Stimulated activated CD8-positive, alpha-beta memory T cell treated with anti-CD3 and anti-CD28 coated beads, Interleukin-15, amount 100 ng/mL, for 4 hours (primary cell): ENCODE measurements around the gene PAX5.
"Not testable (repeated sequence)": the region's sequence is repeated elsewhere in the genome, so short reads cannot be mapped to it uniquely, and the experiment has no call there.

ENCODE experiments used
- DNase-seq, 2 donors: peaks; one replicate each; pipeline ENCODE4 v3.0.0-alpha.2; 2020; ENCODE audit warnings: low read depth in 2 of 2

PAX5 gene

GRCh38 chr9:37033682-37034304 is at the start of gene PAX5:
PAX5 (minus strand) TSS chr9:37034268; CDS start chr9:37034031, 237 bp downstream.
- no peak for DNase-seq

- no peak for DNase-seq
Observed at GRCh38 chr9:37083654-37084053, 49.6 kb upstream of the PAX5 start.

- DNase-seq = no peak
Observed at GRCh38 chr9:37082214-37082765, 48.2 kb upstream of the PAX5 start.

GRCh38 chr9:37081507-37081906 is 47.4 kb upstream of the PAX5 start:
- not testable (repeated sequence) for DNase-seq

GRCh38 chr9:37080165-37080628 is 46.1 kb upstream of the PAX5 start:
- not testable (repeated sequence) for DNase-seq

GRCh38 chr9:37079370-37080164 is 45.5 kb upstream of the PAX5 start:
- DNase-seq = peak; percentile 82 to 92

GRCh38 chr9:37074790-37075189 is 40.7 kb upstream of the PAX5 start:
- not testable (repeated sequence) for DNase-seq

- DNase-seq = no peak
Observed at GRCh38 chr9:37066139-37066725, 32.2 kb upstream of the PAX5 start.

GRCh38 chr9:37062336-37062735 is 28.3 kb upstream of the PAX5 start:
- no peak for DNase-seq

GRCh38 chr9:37061768-37062167 is 27.7 kb upstream of the PAX5 start:
- no peak for DNase-seq

- no peak for DNase-seq
Observed at GRCh38 chr9:37060833-37061232, 26.8 kb upstream of the PAX5 start.

GRCh38 chr9:37056046-37056920 is 22.2 kb upstream of the PAX5 start:
- DNase-seq = no peak

- DNase-seq = not testable (repeated sequence)
Observed at GRCh38 chr9:37054363-37054720, 20.3 kb upstream of the PAX5 start.

GRCh38 chr9:37053684-37054362 is 19.8 kb upstream of the PAX5 start:
- DNase-seq = no peak

GRCh38 chr9:37046683-37047082 is 12.6 kb upstream of the PAX5 start:
- no peak for DNase-seq

GRCh38 chr9:37042421-37042820 is 8.4 kb upstream of the PAX5 start:
- DNase-seq = no peak

- DNase-seq = no peak
Observed at GRCh38 chr9:37040508-37041127, 6.5 kb upstream of the PAX5 start.

GRCh38 chr9:37038943-37039464 is 4.9 kb upstream of the PAX5 start:
- no peak for DNase-seq

- no peak for DNase-seq
Observed at GRCh38 chr9:37038302-37038942, 4.4 kb upstream of the PAX5 start.
